Loucy (cell line): ENCODE measurements around the gene AFF3.

ENCODE experiments used
- EZH2phosphoT487 ChIP-seq: fragments of 200-600 bp; IDR thresholded peaks from 2 replicates; pipeline ENCODE4 v1.6.1; 2018; ENCODE audit warnings: antibody characterized with exemption, mild to moderate bottlenecking, moderate library complexity, borderline replicate concordance
- TF ChIP-seq, protein P1 (sequence below): fragments of 200-600 bp; sonication (generic); conservative IDR thresholded peaks from 2 replicates; pipeline ENCODE4 v1.5.1; 2014; ENCODE audit warnings: mild to moderate bottlenecking, antibody characterized with exemption, low read length

DNA sequence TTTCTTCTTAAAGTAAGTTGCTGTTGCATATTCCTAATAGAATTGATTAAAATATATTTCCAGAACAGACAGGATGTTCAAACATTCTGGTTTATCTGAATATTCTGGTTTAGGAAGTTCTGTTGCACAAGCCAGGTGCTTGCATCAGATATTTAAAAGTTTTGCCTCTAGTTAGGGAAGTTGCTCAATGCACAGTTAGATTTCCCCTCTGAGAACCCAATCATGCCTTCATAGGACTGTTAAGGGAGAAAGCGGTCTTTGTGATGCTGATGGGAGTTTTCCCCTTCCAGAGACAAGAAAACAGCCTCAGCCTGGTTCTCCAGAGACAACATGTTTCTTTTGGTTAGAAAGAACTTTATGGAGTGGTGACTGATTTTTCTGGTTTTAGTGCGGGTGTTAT, 587.0 kb downstream of the AFF3 start:
- TF ChIP-seq, protein P1, sequence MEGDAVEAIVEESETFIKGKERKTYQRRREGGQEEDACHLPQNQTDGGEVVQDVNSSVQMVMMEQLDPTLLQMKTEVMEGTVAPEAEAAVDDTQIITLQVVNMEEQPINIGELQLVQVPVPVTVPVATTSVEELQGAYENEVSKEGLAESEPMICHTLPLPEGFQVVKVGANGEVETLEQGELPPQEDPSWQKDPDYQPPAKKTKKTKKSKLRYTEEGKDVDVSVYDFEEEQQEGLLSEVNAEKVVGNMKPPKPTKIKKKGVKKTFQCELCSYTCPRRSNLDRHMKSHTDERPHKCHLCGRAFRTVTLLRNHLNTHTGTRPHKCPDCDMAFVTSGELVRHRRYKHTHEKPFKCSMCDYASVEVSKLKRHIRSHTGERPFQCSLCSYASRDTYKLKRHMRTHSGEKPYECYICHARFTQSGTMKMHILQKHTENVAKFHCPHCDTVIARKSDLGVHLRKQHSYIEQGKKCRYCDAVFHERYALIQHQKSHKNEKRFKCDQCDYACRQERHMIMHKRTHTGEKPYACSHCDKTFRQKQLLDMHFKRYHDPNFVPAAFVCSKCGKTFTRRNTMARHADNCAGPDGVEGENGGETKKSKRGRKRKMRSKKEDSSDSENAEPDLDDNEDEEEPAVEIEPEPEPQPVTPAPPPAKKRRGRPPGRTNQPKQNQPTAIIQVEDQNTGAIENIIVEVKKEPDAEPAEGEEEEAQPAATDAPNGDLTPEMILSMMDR, result no peak
- TF ChIP-seq EZH2phosphoT487, result no peak
